ACC112 (cell line): ENCODE measurements around the gene PDGFD.

ENCODE experiments used
- H2AFZ ChIP-seq: fragments of 200-600 bp; sonication (generic); one replicate; pipeline ENCODE4 v1.6.0; 2017; ENCODE audit warnings: antibody characterized with exemption, low read length; ENCODE audit not compliant: unreplicated experiment
- H3K27ac ChIP-seq: fragments of 200-600 bp; sonication (generic); 2 replicates; pipeline ENCODE4 v1.5.1; 2014; ENCODE audit warnings: low read depth, mild to moderate bottlenecking, antibody characterized with exemption, low read length, moderate library complexity
- H3K27me3 ChIP-seq: fragments of 200-600 bp; sonication (generic); 2 replicates; pipeline ENCODE4 v1.6.1; 2014; ENCODE audit warnings: mild to moderate bottlenecking, antibody characterized with exemption, low read length, moderate library complexity, mixed read lengths; ENCODE audit not compliant: insufficient read depth
- H3K36me3 ChIP-seq: fragments of 200-600 bp; sonication (generic); 2 replicates; pipeline ENCODE4 v1.6.1; 2016; ENCODE audit warnings: mild to moderate bottlenecking, antibody characterized with exemption, low read length, moderate library complexity, mixed read lengths; ENCODE audit not compliant: insufficient read depth
- H3K4me1 ChIP-seq: fragments of 200-600 bp; sonication (generic); one replicate; pipeline ENCODE4 v1.6.1; 2016; ENCODE audit warnings: low read length, mixed read lengths; ENCODE audit not compliant: insufficient read depth, unreplicated experiment, control insufficient read depth
- H3K4me3 ChIP-seq: fragments of 200-600 bp; sonication (generic); 2 replicates; pipeline ENCODE4 v1.5.1; 2014; ENCODE audit warnings: mild to moderate bottlenecking, low read depth, low read length
- H3K79me2 ChIP-seq: fragments of 200-600 bp; sonication (generic); one replicate; pipeline ENCODE4 v1.6.0; 2016; ENCODE audit warnings: low read length; ENCODE audit not compliant: control insufficient read depth, unreplicated experiment, insufficient read depth

PDGFD gene

DNA sequence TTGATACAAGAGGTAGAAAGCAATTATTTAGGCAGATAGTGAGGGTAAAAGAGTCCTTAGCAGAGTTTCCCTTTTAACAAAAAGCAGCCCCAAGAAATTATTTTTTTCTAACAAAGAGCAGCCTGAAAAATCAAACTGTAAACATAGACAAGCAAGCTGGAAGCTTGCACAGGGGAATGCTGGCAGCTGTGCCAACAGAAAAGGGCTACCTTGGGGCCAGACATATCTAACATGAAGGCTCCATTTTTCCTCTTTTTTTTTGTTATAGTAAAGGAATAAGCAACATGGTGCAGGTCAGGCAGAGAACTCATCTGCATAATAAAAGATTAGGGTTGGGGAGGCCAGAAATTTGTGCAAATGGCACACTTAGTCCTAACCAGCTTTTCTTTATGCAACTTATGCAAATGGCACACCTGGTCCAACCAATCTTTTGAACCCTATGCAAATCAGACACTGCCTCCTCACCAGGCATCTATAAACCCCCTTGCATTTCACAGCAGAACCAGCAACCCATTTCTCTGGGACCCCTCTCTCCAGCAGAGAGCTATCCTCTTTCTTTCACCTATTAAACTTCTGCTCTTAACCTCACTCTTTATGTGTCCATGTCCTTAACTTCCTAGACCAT lies 41.8 kb downstream of the PDGFD start:
- Histone ChIP-seq H3K4me1 (no peaks in the 10 kb centered on the region), H3K36me3 (no peaks in the 10 kb centered on the region), H3K27ac (no peak overlapping the region), H2AFZ (no peak overlapping the region), H3K79me2 (no peaks in the 10 kb centered on the region), H3K27me3 (no peaks in the 10 kb centered on the region), H3K4me3 (no peak overlapping the region)

DNA sequence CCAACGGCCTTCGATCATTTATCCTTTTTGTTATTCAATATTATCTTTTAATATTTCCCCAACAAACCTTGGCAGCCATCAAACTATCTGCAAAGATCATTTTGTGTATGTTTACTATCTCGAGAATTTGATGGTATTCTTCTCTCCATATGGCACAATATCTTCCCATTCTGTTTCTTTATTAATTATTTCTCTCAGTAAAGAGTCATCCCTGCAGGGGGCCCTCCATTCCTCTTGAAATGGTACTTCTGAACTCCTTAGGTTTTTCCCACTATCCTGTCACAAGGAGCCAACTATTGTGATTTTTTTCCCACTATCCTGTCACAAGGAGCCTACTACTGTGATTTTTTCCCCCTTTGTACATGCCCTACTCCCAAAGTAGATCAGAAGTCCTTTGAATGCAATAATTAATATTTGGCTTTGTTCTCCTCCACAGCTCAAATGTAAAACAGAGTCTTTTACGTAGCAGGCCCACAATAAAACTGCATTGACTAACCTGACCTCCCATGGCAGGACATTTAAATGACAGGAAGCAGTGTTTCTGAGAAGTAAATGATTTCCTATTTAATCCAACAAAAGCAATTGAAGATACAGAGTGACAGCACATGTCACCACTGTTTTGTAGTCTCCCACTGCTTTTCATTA lies 43.3 kb downstream of the PDGFD start:
- no peaks in the 10 kb centered on the region for H3K36me3 ChIP-seq
- H2AFZ ChIP-seq: no peak overlapping the region
- no peak overlapping the region for H3K27ac ChIP-seq
- H3K4me1 ChIP-seq: no peaks in the 10 kb centered on the region
- no peak overlapping the region for H3K4me3 ChIP-seq
- H3K27me3 ChIP-seq: no peaks in the 10 kb centered on the region
- H3K79me2 ChIP-seq: no peaks in the 10 kb centered on the region

DNA sequence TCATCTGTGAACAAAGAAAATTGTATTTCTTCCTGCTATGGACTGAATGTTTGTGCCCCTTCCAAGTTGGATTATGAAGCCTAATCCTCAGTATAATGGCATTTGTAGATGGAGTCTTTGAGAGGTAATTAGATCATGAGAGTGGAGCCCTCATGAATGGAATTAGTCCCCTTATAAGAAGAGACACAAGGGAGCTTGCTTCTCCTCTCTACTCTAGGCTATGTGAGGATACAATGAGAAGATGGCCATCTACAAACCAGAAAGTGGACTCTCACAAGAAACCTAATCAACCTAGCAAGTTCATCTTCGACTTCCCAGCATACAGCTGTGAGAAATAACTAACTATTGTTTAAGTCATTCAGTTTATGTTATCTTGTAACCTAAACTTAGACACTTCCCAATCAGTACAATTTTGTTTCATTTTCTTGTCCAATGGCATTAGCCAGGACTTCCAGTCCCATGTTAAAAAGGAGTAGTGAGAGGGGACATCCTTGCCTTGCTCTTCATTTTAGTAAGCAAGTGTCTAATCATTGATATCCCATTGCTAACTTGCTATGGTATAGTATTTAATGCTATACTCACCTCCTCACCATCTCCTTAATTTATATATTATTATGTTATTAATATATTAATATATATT lies 45.7 kb downstream of the PDGFD start:
- no peaks in the 10 kb centered on the region for H3K79me2 ChIP-seq
- no peaks in the 10 kb centered on the region for H3K36me3 ChIP-seq
- H3K4me3 ChIP-seq: no peak overlapping the region
- no peaks in the 10 kb centered on the region for H3K27me3 ChIP-seq
- H2AFZ ChIP-seq: no peak overlapping the region
- no peaks in the 10 kb centered on the region for H3K4me1 ChIP-seq
- H3K27ac ChIP-seq: no peak overlapping the region

DNA sequence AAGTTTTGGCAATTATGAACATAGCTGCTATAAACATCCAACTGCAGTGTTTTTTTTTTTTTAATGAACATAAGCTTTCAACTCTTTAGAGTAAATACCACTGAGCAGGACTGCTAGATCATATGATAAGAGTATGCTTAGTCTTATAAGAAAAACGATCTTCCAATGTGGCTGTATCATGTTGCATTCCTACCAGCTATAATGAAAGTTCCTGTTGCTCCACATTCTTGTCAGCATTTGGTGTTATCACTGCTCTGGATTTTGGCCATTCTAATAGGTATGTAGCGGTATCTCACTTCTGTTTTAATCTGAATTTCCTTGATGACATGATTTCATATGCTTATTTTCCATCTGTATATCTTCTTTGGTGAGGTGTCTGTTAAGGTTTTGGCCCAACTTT lies 50.4 kb downstream of the PDGFD start:
- H3K4me1 ChIP-seq: peaks cover 5% of the 10 kb centered on the region
- H3K36me3 ChIP-seq: no peaks in the 10 kb centered on the region
- no peaks in the 10 kb centered on the region for H3K27me3 ChIP-seq
- no peak overlapping the region for H3K27ac ChIP-seq
- no peaks in the 10 kb centered on the region for H3K79me2 ChIP-seq
- H3K4me3 ChIP-seq: no peak overlapping the region
- H2AFZ ChIP-seq: no peak overlapping the region

DNA sequence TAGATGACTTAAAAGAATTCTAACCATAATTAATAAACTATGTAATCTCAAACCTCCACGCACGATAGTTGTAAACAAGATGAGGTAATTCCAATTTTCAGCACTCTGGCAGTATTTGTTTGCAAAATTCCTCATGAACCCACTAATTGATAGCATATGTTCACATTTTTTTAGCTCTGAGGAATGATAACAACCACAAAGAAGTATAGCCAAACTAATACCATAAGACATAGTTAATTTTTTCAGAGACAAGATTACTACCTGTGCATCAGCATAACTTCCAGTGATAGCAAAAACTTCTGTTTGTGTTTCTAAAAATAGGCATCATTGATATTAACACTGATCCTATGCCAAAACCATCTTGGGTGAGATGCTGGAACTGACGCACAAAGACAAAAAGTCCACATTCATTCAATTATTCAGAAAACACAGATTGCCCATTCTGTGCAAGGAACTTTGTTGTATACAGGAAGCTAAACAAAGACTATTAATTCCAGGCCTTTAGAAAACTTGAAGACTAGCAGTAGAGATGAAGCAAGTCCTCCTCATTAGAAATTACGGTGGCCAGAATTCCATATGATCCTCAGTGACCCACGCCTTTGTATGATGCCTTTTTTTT lies 57.7 kb downstream of the PDGFD start:
- no peaks in the 10 kb centered on the region for H3K36me3 ChIP-seq
- H3K4me3 ChIP-seq: no peak overlapping the region
- H2AFZ ChIP-seq: no peak overlapping the region
- H3K4me1 ChIP-seq: peaks cover 5% of the 10 kb centered on the region
- H3K27me3 ChIP-seq: no peaks in the 10 kb centered on the region
- H3K79me2 ChIP-seq: no peaks in the 10 kb centered on the region
- no peak overlapping the region for H3K27ac ChIP-seq

DNA sequence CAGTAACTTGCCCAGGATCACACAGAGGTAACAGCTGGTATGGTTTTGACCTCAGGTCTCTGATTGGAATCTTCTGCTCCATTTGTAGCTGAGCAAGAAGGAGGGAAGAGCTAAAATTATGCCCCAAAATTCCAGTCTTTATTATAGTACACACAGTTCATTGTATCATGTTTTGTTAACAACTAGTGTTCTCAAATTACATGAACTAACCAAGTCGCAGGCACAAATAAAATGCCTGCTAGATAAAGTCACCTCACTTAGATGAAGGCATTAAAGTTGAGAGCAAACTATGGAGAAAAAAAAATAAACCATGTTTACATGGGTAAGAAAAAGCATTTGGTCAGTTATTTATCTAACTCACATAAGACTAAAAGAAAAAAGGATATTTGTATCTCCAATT lies 58.8 kb downstream of the PDGFD start:
- Histone ChIP-seq H3K4me3 (no peak overlapping the region), H2AFZ (no peak overlapping the region), H3K79me2 (no peaks in the 10 kb centered on the region), H3K36me3 (no peaks in the 10 kb centered on the region), H3K27me3 (no peaks in the 10 kb centered on the region), H3K27ac (no peak overlapping the region), H3K4me1 (no peaks in the 10 kb centered on the region)

DNA sequence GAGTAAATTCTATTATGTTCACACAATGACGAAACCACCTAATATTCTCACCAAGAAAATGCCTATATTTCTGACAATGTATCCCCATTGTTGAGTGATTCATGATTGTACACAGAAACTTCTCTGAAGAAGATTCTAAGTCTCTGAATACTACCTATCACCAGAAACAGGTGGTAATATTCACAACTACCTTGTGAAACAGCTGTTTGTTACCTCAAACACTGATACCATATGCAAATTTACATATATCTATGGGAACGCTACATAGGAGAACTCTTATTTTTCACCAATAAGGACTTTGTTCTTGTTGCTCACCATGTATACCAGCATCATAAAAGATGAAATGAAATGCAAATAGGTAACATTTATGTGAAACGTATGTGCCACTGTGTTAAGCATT lies 59.3 kb downstream of the PDGFD start:
- Histone ChIP-seq H3K4me1 (no peaks in the 10 kb centered on the region), H3K27me3 (no peaks in the 10 kb centered on the region), H3K27ac (no peak overlapping the region), H3K4me3 (no peak overlapping the region), H3K79me2 (no peaks in the 10 kb centered on the region), H2AFZ (no peak overlapping the region), H3K36me3 (no peaks in the 10 kb centered on the region)

DNA sequence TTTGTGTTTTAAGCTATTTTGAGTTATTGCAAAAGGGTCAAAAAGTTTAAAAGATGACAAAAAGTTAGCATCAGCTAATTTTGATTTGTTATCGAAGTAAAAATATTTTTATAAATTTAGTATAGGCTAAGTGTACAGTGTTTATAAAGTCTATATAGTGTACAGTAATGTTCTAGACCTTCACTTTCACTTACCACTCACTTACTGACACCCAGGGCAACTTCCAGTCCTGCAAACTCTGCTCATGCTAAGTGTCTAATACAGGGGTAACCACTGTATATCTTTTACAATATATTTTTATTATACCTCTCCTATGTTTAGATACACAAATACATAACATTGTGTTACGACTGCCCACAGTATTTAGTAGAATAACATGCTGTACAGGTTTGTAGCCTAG lies 59.7 kb downstream of the PDGFD start:
- Histone ChIP-seq H3K4me1 (no peaks in the 10 kb centered on the region), H3K27me3 (no peaks in the 10 kb centered on the region), H3K27ac (no peak overlapping the region), H2AFZ (no peak overlapping the region), H3K4me3 (no peak overlapping the region), H3K79me2 (no peaks in the 10 kb centered on the region), H3K36me3 (no peaks in the 10 kb centered on the region)

DNA sequence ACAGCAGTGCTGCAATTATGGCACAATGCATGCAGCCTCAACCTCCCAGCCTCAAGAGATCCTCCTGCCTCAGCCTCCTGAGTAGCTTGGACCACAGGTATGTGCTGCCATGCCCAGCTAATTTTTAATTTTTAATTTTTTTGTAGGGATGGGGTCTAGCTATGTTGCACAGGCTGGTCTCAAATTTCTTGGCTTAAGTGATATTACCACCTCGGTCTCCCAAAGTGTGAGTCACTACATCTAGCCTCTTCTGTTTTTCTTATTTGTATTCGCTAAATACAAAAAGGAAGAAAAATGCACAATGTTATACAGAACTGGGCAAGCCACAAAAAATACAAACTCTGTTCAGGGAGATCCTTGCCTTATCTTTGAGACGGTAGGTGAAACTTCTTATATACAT lies 65.4 kb downstream of the PDGFD start:
- Histone ChIP-seq H3K36me3 (no peaks in the 10 kb centered on the region), H3K4me3 (no peak overlapping the region), H3K79me2 (no peaks in the 10 kb centered on the region), H3K27me3 (no peaks in the 10 kb centered on the region), H2AFZ (no peak overlapping the region), H3K4me1 (no peaks in the 10 kb centered on the region), H3K27ac (no peak overlapping the region)

DNA sequence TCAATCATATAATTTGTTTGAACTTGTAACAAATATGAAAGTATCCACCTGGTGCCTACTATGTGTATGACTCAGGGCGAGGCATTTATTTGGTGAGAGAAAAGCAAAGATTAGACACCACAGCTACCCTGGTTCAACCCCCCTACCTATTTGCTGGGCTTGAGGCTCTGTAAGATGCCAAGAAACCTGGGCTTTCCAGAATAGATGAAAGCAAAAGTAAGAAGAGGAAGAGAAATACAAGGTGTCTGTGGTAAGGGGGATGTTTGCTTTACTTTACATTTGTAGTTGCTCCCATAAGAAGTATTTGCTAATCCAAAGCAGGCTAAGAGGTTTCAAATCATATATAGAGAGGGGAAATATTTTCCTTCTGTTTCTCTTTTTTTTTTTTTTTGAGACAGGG lies 65.8 kb downstream of the PDGFD start:
- Histone ChIP-seq H3K4me1 (no peaks in the 10 kb centered on the region), H3K4me3 (no peak overlapping the region), H2AFZ (no peak overlapping the region), H3K27me3 (no peaks in the 10 kb centered on the region), H3K27ac (no peak overlapping the region), H3K79me2 (no peaks in the 10 kb centered on the region), H3K36me3 (no peaks in the 10 kb centered on the region)

DNA sequence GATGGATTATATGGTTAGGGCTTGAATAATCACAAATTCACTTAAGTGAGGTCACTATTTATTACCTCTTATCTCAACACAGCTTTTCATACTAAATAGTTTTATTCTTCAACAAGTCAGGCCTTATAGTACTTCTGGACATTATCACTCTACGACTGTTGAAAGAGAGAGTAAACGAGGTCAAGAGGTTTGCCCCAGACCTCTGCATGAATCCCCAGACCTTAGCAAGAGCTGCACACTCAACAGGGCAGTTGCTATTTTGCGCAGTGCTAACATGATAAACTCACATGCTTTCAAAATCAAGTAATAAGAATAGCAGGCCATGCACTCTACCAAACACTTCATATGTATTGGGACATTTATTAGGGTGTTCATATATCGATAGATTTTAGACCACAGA lies 67.0 kb downstream of the PDGFD start:
- Histone ChIP-seq H3K27me3 (no peaks in the 10 kb centered on the region), H3K4me3 (no peak overlapping the region), H3K36me3 (no peaks in the 10 kb centered on the region), H2AFZ (no peak overlapping the region), H3K79me2 (no peaks in the 10 kb centered on the region), H3K27ac (no peak overlapping the region), H3K4me1 (no peaks in the 10 kb centered on the region)
